ENCODE measurements around the gene IQSEC1.

The IQSEC1 gene

DNA sequence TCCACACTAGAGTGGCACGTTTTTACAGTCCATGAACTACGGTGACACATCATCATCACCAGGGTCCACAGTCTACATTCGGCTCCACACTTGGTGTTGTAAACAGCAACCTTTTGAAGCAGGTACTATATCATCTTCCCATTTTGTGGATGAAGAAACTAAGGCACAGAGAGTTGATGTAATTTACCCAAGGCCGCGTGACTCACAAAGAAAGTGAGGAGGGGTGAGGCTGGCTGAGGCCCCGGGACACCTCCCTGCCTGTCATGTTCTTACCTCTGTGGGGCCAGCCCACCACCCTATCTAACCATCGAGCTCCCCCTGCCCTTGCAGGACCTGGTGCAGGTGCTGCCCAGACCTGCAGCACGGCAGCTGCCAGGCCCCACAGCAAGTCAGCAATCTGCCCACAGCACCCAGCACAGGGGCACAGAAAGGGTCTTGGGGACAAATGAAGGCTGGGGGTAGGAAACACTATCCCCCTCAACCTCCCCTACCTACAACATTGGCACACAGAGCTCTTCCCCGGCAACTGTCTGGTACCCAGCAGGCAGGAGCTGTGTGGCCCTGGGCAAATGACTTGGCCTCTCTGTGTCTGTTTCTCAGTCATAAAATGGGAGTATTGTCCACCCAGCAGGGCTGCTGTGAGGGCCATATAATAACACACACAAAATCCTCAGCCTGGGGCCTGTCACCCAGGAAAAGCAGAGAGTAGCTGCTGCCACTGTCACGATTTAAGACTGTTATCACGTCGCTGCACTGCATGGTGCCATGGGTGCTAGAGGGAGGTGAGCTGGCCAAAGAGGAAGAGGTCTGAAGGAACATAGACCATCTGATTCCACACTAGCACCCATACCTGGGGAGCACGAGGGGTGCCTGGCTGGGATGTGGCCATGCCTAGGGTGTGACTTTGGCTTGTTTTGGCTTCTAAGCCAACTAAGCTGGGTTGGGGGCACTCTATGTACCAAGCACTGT lies 115.1 kb downstream of the IQSEC1 start:
- no peak overlapping the region for H3K4me3 ChIP-seq (ENCODE audit: low read length)
- H3K9ac ChIP-seq (ENCODE audit: low read length), result no peak overlapping the region
- no peaks in the 10 kb centered on the region for H3K27me3 ChIP-seq (ENCODE audit: control insufficient read depth, insufficient read depth, low read length)
- peaks cover 8% of the 10 kb centered on the region for H3K4me1 ChIP-seq (ENCODE audit: control insufficient read depth, low read depth, low read length)
- H3K9me3 ChIP-seq (ENCODE audit: control insufficient read depth, low read depth, low read length), result no peaks in the 10 kb centered on the region
- H3K36me3 ChIP-seq (ENCODE audit: control insufficient read depth, low read depth, low read length), result no peaks in the 10 kb centered on the region
- no peak overlapping the region for H3K27ac ChIP-seq (ENCODE audit: low read length)

DNA sequence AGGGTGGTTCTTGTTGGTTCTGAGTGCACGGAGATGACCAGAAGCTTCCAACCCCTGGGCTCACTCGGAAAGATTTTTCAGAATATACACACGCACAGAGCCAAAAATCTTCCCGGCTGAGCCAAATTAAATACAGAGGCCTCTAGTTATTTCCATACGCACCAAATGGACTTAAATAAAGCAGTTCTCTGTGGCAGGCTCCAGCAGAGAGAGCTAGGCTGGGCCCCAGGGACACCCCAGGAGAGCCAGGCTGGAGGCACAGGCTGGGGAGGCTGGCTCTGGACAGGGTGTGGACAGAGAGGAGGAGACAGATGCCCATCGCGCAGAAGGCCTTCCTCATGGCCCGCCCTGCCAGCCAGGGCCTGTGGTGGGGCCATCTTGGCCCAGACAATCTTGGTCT lies 115.9 kb downstream of the IQSEC1 start:
- H3K9ac ChIP-seq (ENCODE audit: low read length), result no peak overlapping the region
- no peak overlapping the region for H3K27ac ChIP-seq (ENCODE audit: low read length)
- H3K27me3 ChIP-seq (ENCODE audit: control insufficient read depth, insufficient read depth, low read length), result no peaks in the 10 kb centered on the region
- H3K36me3 ChIP-seq (ENCODE audit: control insufficient read depth, low read depth, low read length), result no peaks in the 10 kb centered on the region
- peaks cover 8% of the 10 kb centered on the region for H3K4me1 ChIP-seq (ENCODE audit: control insufficient read depth, low read depth, low read length)
- no peaks in the 10 kb centered on the region for H3K9me3 ChIP-seq (ENCODE audit: control insufficient read depth, low read depth, low read length)
- H3K4me3 ChIP-seq (ENCODE audit: low read length), result no peak overlapping the region

DNA sequence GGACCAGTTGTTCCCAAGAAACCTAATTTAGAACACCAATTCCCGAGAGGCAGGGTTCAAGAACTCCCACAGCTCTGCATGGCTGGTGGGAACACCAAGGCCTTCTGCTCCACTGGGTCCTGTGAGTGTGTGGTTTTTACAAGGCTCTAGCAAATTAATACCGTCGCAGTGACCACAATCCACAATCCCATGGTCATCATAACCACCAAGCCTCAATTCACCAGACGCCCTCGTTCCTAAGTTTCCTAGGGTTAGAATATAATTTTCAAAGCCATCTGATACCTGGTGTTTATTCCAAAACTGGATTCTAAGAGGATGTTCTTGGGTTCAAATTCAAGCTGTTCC lies 116.9 kb downstream of the IQSEC1 start:
- Histone ChIP-seq H3K4me1 (ENCODE audit: control insufficient read depth, low read depth, low read length) (peaks cover 8% of the 10 kb centered on the region), H3K27me3 (ENCODE audit: control insufficient read depth, insufficient read depth, low read length) (no peaks in the 10 kb centered on the region), H3K4me3 (ENCODE audit: low read length) (no peak overlapping the region), H3K36me3 (ENCODE audit: control insufficient read depth, low read depth, low read length) (no peaks in the 10 kb centered on the region), H3K9ac (ENCODE audit: low read length) (no peak overlapping the region), H3K27ac (ENCODE audit: low read length) (no peak overlapping the region), H3K9me3 (ENCODE audit: control insufficient read depth, low read depth, low read length) (no peaks in the 10 kb centered on the region)

DNA sequence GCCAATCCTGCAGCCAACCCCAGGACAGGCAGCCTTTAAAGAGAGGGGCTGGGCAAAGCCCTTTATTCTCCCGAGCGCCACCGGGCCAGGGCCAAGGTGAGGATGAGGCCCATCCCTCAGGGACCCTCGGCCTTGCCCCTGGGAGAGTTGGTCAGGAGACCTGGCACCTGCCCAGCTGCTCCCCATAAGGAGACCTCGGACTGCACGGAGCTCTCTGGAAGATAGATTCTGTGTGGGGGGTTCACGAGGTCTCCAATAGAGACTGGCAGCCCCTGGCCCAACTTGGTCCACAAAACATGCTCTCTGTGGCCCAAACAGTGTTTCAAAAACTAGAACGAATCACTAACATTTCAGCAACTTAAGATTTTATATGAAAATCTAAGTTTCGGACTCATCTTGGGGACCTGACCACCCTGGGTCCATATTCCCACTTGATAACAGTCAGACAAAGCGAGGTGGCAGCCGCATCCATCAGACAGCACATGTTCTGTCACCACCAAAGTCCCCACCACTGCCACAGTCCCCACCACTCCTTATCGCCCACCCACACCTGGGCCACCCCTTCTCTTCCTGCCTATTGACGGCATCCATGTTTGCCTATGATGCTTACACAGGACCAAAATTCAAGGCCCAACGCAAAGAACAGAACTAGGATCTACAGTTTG lies 117.4 kb downstream of the IQSEC1 start:
- Histone ChIP-seq H3K27ac (ENCODE audit: low read length) (no peak overlapping the region), H3K36me3 (ENCODE audit: control insufficient read depth, low read depth, low read length) (no peaks in the 10 kb centered on the region), H3K9ac (ENCODE audit: low read length) (no peak overlapping the region), H3K27me3 (ENCODE audit: control insufficient read depth, insufficient read depth, low read length) (no peaks in the 10 kb centered on the region), H3K4me3 (ENCODE audit: low read length) (no peak overlapping the region), H3K9me3 (ENCODE audit: control insufficient read depth, low read depth, low read length) (no peaks in the 10 kb centered on the region), H3K4me1 (ENCODE audit: control insufficient read depth, low read depth, low read length) (peaks cover 8% of the 10 kb centered on the region)

DNA sequence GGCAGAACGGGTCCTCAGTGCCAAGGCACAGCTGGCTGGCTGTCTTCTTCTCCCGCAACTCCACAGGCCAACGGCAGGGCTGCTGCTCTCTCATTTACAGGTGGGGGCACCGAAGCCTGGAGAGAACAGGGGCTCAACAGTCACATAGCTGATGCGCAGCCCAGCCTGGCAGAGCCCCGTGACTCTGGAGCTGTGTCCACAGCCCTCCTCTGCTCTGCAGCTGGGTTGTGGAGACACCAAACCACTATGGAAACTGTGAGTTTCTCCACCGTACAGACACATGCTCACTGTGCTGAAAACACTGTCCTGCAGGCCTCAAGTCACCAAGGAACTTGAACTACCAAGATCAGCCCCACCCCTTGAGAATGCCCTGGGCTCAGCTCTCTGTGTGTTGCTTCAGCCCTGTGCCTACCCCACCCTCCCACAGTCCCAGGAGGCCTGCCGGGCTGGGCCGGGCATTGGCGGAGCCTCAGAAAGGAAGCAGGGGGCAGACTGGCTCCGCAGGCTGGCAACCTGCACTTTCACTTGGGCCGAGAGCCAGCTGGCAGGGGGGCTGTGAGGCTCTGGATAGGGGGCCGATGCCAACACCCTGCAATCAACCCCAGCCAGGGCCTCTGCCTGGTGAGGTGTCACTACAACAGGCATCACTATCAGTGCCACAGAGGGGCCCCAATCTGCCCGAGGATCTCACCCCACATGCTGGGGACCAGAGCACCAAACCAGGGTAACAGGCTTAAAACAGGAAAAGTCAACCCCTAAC lies 118.2 kb downstream of the IQSEC1 start:
- no peaks in the 10 kb centered on the region for H3K27me3 ChIP-seq (ENCODE audit: control insufficient read depth, insufficient read depth, low read length)
- H3K9ac ChIP-seq (ENCODE audit: low read length), result no peak overlapping the region
- peaks cover 6% of the 10 kb centered on the region for H3K4me1 ChIP-seq (ENCODE audit: control insufficient read depth, low read depth, low read length)
- no peak overlapping the region for H3K4me3 ChIP-seq (ENCODE audit: low read length)
- no peaks in the 10 kb centered on the region for H3K36me3 ChIP-seq (ENCODE audit: control insufficient read depth, low read depth, low read length)
- no peak overlapping the region for H3K27ac ChIP-seq (ENCODE audit: low read length)
- no peaks in the 10 kb centered on the region for H3K9me3 ChIP-seq (ENCODE audit: control insufficient read depth, low read depth, low read length)

DNA sequence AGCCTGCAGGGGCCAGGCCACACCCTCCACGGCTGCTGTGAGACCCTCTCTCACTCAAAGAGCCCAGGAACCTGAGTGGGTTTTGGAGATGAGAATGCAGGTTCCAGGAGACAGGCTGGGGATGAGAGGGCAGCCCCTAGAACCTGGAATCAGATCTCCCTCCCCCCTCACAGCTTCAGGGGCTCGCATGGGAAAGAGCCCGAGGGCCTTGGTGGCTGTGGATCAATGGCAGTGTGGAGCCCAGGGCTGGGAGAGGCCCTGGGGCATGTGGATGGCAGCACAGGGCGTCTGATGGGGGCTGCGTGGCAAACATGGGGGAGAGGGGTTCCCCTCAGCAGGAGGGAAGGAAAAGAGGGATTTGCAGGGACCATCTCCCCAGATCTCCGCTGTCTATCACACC lies 119.0 kb downstream of the IQSEC1 start:
- Histone ChIP-seq H3K4me3 (ENCODE audit: low read length) (no peak overlapping the region), H3K36me3 (ENCODE audit: control insufficient read depth, low read depth, low read length) (no peaks in the 10 kb centered on the region), H3K27ac (ENCODE audit: low read length) (no peak overlapping the region), H3K4me1 (ENCODE audit: control insufficient read depth, low read depth, low read length) (no peaks in the 10 kb centered on the region), H3K9me3 (ENCODE audit: control insufficient read depth, low read depth, low read length) (no peaks in the 10 kb centered on the region), H3K27me3 (ENCODE audit: control insufficient read depth, insufficient read depth, low read length) (no peaks in the 10 kb centered on the region), H3K9ac (ENCODE audit: low read length) (no peak overlapping the region)

DNA sequence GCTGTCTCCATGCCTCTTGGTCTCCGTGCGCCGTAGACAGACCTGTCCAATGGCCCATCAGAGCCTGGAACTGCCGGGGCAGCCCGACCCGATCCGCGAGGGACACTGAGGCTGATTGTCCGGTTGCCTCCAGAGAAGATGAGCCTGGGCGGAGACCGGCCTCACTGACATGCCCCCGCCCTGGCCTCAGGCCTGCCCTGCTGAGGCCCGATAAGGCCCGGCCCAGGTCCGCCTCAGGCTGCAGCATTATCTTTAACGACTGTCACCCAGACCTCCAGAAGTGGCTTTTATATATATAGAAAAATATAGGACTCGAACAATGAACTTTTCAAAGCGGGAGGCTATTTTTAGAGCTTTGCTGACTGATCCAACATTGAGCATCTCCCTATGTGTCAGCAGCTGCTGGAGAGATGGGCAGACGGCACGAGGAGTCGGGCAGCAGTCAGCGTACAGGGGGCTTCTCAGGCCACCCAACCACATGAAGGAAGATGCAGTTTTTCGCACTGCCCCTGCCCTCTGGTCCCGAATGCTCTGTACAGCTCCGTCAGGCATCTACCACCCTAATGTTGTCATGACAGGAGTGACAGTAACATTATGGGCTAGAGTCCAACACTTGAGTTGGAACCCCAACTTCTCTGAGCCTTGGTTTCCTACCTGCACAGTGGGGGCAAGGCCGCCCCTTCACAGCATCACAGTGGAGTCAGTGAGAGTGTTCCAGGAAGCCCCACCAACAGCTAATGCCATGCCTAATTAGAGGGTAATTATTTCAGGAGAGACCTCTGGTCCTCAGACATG lies 119.8 kb downstream of the IQSEC1 start:
- H3K4me3 ChIP-seq (ENCODE audit: low read length), result no peak overlapping the region
- no peaks in the 10 kb centered on the region for H3K4me1 ChIP-seq (ENCODE audit: control insufficient read depth, low read depth, low read length)
- H3K36me3 ChIP-seq (ENCODE audit: control insufficient read depth, low read depth, low read length), result no peaks in the 10 kb centered on the region
- no peaks in the 10 kb centered on the region for H3K9me3 ChIP-seq (ENCODE audit: control insufficient read depth, low read depth, low read length)
- no peaks in the 10 kb centered on the region for H3K27me3 ChIP-seq (ENCODE audit: control insufficient read depth, insufficient read depth, low read length)
- no peak overlapping the region for H3K27ac ChIP-seq (ENCODE audit: low read length)
- no peak overlapping the region for H3K9ac ChIP-seq (ENCODE audit: low read length)

DNA sequence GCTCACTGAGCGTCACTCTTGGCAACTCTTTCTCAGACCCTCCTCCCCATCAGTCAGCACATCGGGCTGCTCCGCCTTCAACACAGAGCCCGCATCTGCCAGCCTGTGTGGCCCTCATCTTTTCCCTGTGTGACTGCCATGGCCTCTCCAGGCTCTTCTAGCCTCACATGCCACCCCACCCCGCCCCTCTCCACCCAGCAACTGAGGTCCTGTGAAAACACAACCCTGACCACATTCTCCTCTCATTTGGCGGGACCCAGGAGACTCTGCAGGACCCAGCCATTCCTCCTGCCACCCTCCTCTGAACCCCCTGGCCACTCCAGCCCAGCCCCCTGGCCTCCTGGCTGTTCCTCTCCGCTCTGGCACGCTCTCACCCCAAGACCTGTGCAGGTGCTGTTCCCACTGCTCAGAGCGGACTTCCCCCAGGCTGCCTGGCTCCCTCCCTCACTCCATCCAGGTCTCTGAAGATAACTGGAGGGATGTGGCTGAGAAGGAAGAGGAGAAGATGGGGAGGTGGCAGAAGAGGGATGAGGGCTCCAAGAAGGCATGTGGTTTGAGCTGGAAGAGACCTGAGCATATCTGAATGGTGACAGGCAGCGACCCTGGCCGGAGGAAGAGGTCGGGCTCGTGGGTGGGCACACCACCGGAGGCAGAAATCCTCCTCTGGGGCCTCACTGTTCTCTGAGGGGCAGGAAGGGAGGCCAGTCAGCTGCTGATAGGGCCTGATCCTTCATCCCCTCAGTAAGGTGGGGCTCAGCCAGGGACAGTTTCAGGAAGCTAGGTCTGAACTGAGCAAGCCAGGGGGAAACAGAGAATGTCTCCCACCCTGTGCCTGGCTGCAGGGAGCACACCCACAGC lies 120.7 kb downstream of the IQSEC1 start:
- Histone ChIP-seq H3K4me1 (ENCODE audit: control insufficient read depth, low read depth, low read length) (no peaks in the 10 kb centered on the region), H3K9ac (ENCODE audit: low read length) (no peak overlapping the region), H3K9me3 (ENCODE audit: control insufficient read depth, low read depth, low read length) (no peaks in the 10 kb centered on the region), H3K4me3 (ENCODE audit: low read length) (no peak overlapping the region), H3K36me3 (ENCODE audit: control insufficient read depth, low read depth, low read length) (no peaks in the 10 kb centered on the region), H3K27me3 (ENCODE audit: control insufficient read depth, insufficient read depth, low read length) (no peaks in the 10 kb centered on the region), H3K27ac (ENCODE audit: low read length) (no peak overlapping the region)

DNA sequence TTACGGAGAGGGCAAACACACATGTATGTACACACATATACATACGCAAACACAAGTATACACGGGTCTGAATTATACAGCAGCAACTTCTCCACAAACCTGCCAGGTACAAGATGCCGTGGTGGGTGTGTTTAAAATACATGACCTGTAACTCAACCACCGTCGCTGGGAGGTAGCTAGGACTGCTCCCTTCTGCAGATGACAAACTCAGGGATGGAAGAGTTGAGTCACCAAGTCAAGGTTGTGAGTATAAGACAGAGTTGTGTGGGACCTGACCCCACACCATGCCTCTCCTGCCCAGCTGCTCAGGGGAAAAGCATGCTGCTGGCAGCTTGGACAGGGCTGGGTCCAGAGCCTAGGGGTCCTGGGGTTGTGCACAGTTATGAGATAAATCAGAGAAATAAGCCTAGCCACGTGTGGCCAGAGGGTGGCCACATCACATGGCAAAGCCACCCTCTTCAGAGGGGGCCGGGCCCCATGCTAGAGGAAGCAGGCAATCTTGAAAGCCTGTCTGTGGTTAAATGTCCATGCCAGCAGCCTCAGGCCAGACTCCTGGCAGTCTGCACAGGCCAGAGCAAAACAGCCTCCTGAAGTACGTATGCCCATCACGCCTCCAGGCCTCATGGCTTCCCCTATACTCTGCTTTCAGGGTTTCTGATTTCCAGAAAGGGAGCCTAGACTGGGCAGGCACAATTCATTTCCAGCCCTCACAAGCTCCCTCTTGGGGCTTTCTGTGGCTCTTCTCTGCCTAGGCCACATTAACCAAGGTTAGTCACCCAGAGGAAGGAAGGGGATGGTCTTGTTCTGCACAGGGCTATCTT lies 124.1 kb downstream of the IQSEC1 start:
- no peaks in the 10 kb centered on the region for H3K27me3 ChIP-seq (ENCODE audit: control insufficient read depth, insufficient read depth, low read length)
- H3K36me3 ChIP-seq (ENCODE audit: control insufficient read depth, low read depth, low read length), result no peaks in the 10 kb centered on the region
- H3K9ac ChIP-seq (ENCODE audit: low read length), result no peak overlapping the region
- no peaks in the 10 kb centered on the region for H3K9me3 ChIP-seq (ENCODE audit: control insufficient read depth, low read depth, low read length)
- peaks cover 4% of the 10 kb centered on the region for H3K4me1 ChIP-seq (ENCODE audit: control insufficient read depth, low read depth, low read length)
- H3K27ac ChIP-seq (ENCODE audit: low read length), result no peak overlapping the region
- H3K4me3 ChIP-seq (ENCODE audit: low read length), result no peak overlapping the region

DNA sequence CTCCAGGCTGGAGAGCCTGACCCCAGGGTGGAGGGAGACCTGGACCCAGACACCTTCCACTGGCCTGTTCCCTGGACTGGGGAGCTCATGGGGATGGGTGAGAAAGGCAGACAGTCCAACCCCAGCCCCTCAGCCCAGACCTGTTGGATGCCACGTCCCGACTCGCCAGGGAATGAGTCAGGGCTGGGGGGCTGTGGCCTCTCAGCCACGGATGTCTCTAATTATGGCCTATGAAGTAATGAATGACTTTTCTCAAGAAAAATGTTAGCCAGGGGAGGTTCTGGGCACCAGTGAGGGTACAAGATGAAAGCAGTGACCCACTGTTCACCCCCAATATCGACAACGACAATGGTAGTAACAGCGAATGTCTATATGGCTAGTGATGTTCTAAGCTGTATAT lies 124.9 kb downstream of the IQSEC1 start:
- Histone ChIP-seq H3K4me3 (ENCODE audit: low read length) (no peak overlapping the region), H3K9me3 (ENCODE audit: control insufficient read depth, low read depth, low read length) (no peaks in the 10 kb centered on the region), H3K27ac (ENCODE audit: low read length) (no peak overlapping the region), H3K36me3 (ENCODE audit: control insufficient read depth, low read depth, low read length) (no peaks in the 10 kb centered on the region), H3K4me1 (ENCODE audit: control insufficient read depth, low read depth, low read length) (peaks cover 4% of the 10 kb centered on the region), H3K27me3 (ENCODE audit: control insufficient read depth, insufficient read depth, low read length) (no peaks in the 10 kb centered on the region), H3K9ac (ENCODE audit: low read length) (no peak overlapping the region)

Measured in iPS-18a (cell line).